GM19463 (cell line): ENCODE data around the gene PLEKHG5.

Experiments
- ATAC-seq: cut with Tn5 transposase; IDR thresholded peaks from one replicate; pipeline ENCODE4 v1.9.1; 2021; ENCODE audit warnings: mild to moderate bottlenecking, moderate library complexity; ENCODE audit not compliant: unreplicated experiment

The PLEKHG5 gene

DNA sequence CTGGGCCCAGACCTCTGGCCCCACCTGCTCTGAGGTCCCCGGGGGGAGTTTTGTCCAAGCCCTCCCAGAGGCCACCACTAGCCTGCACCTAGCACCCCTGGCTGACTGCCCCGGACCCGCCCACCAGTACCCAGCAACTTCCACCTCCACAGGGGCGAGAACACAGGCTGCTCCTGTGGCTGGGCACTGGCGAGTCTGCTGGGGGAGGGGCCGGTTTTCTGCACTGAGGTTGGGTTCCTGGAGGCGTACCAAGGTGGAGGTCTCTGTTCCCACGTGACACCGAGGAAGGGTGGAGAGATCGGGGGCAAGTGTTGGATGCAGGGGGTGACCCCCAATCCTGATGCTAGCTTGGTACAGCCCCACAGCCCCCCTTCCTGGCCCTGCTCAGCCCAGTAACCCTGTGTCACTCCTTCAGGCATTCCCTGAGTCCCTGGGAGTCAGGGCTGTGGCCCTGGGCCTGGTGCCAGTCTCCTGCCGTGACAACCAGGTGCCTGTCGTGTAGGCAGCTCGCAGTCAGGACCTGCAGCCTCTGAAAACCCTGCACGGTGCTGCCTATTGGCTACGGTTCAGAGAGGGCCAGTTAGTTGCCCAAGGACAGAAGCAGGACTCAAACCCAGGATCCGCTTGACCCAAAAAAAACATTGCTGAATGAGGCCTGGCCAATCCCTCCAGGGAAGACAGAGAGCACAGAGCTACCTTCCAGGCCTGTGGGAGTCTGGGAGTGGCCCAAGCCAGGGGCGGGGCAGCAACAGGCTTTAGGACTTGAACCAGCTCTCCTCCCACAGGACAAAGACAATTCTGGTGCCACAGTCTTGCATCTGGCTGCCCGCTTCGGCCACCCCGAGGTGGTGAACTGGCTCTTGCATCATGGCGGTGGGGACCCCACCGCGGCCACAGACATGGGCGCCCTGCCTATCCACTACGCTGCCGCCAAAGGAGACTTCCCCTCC is 63.8 kb downstream of the PLEKHG5 start:
- no peak for ATAC-seq

DNA sequence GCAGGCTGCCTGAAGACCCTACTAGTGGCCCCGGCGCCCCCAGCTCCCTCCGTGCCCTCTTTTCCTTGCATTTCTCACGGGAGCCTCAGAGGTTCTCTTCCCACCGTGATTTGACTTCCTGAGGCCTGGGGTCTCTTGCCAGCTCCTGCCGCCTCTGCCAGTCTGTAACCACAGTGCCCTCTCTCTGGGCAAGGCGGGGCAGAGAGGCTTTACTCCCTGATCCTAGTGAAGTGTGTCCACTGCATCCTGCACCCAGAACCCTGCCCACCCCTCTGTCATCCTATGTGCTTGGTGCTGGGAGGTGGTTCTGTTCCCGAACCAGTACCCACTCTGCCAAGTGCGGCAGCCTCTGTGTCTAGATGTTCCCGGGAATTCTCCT is 64.5 kb downstream of the PLEKHG5 start:
- ATAC-seq, result no peak

DNA sequence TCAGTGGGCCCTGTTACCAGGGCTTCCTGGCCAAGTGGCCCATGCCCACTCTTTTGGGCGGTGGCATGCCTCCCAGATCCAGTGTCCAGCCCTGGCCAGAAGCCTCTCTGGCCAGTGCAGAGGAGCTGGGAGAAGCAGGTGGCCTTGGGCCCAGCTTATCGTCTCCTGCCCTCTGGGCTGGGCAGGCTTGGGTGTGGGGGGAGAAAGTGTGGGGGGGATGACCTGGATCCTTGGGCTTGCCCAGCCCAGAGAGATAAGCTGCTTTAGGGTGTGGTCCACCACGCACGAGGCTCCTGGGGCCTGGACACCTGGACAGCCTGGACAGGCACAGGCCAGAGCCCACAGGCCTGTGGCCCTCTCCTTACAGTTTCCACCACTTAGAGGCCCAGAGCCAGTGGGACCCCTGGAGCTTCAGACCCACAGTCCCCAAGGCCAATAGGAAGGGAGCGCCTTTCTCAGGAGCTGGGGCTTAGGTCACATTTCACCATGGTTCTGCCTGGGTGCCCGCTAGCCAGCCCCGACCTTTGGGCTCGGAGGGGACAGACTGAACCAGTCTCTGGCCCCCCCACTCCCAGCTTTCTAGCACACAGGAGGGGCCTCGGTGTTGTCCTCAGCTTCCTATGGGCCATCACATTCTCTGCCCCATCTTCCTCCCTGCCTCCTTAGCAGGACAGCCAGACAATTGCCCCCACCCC is 65.0 kb downstream of the PLEKHG5 start:
- ATAC-seq, result no peak

DNA sequence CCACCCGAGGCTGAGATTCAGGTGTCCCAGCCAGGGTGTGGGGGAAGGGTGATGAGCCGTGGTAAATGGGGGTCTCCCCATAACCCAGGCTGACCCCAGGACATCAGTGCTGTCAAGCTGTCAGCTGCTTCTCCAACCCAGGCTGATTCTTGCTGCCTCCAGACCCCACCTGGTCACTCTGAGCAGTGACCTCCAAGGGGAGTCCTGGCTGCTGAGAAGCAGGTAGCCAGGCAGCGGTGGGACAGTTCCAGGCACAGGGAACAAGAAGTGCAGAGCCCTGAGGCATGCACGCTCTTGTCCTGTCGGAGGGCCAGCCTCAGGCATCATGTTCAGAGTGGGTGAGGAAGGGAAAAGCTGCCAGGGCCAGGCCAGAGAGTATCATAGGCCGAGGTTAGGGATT is 65.8 kb downstream of the PLEKHG5 start:
- ATAC-seq, result no peak

DNA sequence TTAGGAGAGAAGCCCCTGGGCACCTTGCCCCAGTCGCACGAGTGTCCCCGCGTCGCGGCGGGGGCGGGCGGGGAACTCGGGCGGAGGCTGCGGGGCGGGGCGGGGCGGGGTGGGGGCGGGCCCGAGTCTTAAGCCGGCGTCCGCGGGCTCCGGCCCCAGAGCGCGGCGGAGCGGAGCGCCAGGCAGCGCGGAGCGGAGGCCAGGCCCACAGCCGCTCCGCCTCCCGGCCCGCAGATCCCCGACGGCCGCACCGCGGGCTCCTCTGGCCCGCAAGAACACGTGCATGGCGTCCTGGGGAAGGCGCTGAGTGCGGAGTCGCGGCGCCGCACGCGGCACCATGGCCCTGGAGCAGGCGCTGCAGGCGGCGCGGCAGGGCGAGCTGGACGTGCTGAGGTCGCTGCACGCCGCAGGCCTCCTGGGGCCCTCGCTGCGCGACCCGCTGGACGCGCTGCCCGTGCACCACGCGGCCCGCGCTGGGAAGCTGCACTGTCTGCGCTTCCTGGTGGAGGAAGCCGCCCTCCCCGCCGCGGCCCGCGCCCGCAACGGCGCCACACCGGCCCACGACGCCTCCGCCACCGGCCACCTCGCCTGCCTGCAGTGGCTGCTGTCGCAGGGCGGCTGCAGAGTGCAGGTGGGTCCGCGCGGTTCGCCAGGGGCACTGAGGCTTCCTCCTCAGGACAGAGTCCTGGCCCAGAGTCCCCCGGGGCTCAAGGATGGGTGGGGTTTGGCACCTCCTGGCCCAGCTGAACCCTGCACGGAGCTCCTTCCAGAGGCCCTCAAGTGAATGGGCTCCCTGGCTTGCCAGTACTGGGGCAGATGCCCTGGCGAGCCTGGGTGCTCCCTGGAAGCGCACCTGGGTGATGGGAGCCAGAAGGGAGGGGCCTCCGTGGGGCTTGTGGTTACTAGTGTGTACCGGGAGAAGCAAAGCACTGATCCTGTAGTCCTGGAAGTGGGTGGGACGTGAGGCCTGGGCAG is 66.6 kb downstream of the PLEKHG5 start, which contains the start of gene ESPN:
Gene ESPN (plus strand): TSS at position 158 of the 975 bp plus-strand sequence. CDS start 180 bp downstream, at position 338.
- ATAC-seq, result no peak

DNA sequence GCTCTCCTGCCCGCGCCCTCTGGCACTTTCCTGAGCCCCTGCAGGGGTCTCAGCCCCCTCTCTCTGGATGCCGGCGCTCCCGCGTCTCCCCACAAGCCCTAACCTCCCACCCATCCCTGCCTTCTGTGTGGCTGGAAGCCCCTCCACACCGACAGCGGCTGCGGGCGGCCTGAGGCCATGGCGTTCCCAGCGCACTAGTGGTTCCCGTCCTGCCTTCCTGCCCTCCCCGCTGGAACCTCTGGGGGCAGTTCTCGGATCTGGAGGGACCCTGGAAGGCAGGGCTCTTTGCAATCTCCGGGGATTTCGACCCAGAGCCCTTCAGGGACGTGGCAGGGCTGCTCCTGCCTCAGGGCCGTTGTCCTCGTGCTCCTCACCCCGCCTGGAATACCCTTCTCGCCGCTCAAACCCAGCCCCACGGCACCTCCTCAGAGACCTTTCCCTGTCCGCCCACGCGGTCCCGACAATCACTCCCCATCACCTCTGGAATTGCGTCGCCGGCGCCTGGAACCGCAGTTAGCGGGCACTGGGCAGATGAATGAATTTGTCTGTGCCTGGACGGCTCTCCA is 67.4 kb downstream of the PLEKHG5 start:
- no peak for ATAC-seq

DNA sequence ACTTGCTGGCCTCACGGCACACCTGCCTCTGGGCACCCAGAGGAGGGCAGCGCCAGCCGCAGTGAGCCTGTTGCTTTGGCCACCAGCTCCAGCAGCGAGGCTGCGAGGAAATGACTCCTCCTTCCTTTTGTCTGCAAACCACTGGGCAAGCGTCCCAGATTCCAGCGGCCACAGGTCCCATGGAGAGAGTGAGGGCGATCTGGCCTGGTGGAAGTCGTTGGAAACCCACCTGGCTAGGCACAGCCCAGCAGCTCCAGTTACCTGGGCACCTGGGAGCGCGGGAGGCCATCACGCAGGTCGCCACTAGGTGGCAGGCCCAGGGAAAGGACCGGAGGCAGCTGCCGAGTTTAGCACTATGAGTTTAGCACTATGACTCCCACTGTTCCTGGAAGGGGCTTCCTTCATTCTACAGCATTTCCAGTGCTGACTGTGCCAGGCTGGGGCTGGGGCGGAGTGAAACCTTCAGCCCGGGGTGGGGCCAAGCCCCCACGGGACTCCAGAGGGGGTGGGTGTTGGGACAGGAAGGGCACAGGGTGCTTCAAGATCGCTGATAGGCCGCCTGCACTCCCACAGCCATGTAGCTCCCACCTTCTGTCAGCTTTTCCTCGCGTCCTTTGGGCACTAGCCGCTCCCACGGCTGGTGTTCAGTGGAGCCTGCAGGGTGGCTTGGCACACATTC is 68.0 kb downstream of the PLEKHG5 start:
- no peak for ATAC-seq

DNA sequence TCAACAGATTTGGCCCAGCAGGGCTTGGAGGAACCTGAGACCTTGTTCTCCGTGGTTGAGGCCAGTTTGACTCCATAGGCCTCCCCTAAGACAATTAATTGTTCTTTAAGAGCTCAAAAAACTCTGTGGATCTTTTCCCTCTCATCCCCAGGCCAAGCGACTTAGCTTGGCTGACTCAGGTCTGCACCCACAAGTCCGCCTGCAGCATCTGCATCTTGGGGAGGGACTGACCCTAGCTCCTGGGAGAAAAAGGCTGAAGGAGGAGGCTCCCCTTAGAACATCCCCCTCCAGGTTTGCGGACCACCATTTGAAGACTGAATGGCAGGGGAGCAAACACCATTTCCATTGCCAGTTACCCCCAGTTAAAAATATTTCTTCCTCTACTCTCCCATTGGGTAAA is 70.2 kb downstream of the PLEKHG5 start:
- ATAC-seq, result no peak

DNA sequence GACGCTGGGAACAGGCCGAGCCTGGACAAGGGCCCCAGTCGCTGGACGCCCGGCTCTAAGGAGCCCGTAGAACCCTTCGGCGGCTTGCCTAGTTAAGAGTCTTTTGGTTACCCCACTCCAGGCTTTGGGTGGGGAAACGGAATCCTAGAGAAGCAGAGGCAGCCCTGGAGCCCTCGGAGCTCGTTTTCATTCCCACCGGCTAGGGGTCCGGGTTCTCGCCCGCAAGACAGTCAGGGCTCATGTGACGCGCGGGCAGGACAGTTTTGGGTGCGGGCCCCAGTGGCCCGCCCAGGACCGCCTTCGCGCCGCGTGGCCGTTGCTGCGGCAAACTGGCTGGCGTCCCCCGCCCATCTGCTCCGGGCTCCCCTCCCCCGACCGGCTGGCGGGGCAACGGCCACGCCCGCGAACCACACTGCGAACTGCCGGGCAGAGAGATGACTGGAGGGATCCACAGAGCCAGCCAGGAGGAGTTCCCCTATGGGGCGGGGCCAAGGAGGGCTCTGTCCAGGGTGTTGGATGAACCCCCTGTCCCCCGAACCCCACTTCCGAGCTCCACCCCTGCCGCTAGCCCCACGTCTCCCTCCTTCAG is 70.9 kb downstream of the PLEKHG5 start:
- ATAC-seq, result no peak

DNA sequence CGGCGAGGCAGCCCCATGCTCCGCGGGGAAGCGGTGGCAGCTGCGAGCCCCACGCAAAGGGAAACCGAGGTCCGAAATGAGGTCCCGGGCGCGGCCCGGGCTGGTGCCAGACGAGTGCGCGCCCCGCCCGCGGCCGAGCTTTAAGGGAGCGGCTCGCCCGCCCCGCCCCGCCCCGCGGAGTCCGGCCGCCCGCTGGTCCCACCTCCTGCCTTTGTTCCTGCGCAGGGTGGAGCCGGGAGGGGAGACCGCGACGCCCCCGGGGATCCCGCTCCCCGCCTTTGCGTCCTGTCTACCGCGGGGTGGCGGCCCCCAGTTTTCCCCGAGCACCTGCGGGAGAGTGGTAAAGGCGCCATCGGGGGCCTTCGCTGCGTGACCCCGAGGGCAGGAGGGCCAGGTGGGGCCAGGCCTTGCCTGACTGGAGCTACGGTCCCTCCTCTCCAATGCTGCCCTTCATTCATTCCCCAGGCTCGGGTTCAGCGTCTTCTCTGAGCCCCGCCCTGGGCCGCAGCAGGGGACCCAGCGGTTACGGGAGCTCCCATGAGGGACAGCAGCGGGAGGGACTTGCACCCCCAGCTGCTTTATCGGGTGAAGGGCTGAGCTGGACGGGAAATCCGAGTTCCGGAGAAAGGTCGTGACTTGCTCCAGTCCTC is 71.5 kb downstream of the PLEKHG5 start, which contains the start of gene HES2:
Gene HES2 (minus strand): TSS at position 116 of the 650 bp plus-strand sequence. CDS start 99 bp downstream, at position 17.
- ATAC-seq, result no peak

DNA sequence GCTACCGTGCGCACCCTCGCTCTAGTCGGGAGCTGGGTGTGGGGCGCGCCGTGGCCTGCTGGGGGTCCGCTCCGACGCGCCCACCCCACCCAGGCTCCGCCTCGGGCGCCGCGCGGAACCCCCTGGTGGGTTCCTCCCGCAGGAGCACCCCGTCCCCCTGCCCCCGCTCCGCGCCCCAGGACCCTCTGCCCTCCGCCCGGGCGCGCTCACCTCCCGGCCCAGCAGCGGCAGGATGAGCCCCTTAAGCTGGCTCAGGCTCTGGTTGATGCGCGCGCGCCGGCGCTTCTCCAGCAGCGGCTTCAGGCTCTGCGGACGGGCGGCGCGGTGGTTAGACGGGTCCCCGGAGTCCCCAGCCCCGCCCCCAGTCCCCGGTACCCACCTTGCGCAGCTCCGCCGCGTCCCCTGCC is 72.1 kb downstream of the PLEKHG5 start:
- ATAC-seq, result no peak

DNA sequence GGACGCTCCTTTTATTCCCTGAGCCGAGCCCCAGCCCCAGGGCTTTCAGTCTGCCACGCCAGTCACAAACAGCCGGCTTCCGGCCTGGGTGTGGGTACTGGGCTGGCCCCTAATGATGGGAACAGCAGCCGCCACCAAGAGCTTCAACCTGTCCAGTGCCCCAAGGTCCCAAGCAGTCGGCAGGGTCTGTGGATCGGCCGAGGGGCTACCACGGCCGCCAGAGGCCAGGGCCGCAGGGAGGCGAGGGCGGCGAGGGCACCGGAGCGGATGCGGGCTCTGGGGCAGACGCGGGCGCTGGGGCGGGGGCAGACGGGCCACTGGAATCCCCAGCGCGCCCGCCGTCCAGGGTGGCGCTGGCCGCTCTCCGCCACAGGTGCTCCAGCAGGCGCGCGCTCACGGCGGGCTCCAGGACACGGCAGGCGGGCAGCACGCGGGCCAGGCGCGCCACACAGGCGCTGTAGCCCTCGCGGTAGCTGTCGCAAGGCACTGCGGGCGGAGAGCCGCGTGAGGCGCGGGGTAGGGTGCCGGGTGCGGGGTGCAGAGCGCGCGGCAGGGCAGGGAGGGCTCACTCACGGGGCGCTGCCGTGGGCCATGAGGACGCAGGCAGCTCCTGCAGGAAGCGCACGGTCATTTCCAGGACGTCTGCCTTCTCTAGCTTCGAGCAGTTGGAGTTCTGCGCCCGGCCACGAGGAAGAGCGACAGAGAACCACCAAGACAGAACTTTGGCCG is 72.6 kb downstream of the PLEKHG5 start:
- no peak for ATAC-seq

DNA sequence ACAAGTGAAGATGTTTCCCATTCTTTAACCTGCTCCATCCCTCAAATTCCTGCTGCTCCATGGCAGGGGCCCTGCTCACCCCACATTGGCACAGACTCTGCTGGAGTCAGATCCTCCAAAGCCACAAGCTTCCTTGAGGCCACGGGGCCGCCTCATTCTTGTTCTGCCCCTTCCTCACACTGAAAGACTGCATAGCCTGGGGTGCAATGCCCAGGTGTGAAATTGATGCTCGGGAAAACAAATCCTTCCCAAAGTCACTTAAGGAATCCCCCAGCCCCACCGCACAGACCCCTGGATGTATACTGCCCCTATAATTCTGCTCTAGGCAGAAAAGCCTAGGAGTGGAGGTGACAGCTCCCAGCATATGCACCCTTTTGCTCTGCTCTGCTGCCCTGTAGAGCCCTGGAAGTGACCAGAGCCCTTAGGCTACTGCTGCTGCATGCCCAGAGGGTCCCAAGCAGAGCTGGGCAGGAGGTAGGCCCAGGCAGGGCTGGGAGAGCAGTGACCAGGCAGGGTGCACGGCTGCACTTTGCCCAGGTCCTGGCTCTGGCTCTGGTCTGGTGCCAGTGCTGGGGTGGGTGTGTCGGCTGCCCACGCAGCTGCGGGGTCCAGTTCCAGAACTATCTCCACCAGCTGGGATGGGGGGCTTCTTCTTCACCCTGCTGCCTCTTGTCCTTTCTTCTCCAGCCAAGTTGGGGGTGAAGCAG is 73.4 kb downstream of the PLEKHG5 start:
- ATAC-seq, result no peak
